ENCODE results near the gene CEBPZOS. TPM values are rescaled to one million over a fixed set of nuclear protein-coding genes. Genes with fewer than 3 reads are reported as not detected.
A peak's percentile ranks its signal among the peaks of the same experiment; 100 is the strongest.
"Not testable (repeated sequence)": the region's sequence is repeated elsewhere in the genome, so short reads cannot be mapped to it uniquely, and the experiment has no call there.

Gene CEBPZOS
- total and polyA plus RNA-seq, 7 experiments from 2014 or later, result 26.9 to 58.8 (median 40.7) TPM

DNA sequence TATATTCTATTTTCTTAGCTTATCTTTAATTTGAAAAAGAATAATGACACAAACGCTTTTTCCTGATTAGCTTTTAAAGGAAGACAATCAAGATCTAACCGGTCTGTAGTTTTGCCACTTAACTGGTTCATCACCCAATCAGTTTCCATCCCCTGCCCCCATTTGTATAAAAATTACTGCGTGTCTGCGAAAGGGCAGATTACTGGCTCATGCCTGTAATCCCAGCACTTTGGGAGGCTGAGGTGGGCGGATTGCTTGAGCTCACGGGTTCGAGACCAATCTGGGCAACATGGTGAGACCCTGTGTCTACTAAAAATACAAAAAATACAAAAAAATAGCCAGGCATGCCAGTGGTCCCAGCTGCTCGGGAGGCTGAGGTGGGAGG, 2.4 kb downstream of the CEBPZOS start:
- peaks cover 7 to 34% (median 19%) of the 10 kb centered on the region in 5 donors for H3K36me3 Mint-ChIP-seq
- Histone ChIP-seq H3K4me3 (ENCODE audit: low read length) (no peak overlapping the region), H3K27ac (ENCODE audit: low read depth, low read length) (no peak overlapping the region), H3K4me1 (ENCODE audit: control insufficient read depth in 2 of 2, insufficient read depth in 2 of 2, low read length in 2 of 2) (peaks cover 10 to 15% of the 10 kb centered on the region in 2 donors), H3K36me3 (ENCODE audit: control insufficient read depth in 2 of 3, insufficient read depth in 3 of 3, low read length in 3 of 3) (peaks cover 0 to 28% (median 2%) of the 10 kb centered on the region in 3 experiments), H3K9me3 (ENCODE audit: control insufficient read depth in 2 of 3, low read length in 3 of 3) (peaks cover 0 to 3% (median 0%) of the 10 kb centered on the region in 3 experiments), H3K27me3 (ENCODE audit: control insufficient read depth in 2 of 2, insufficient read depth in 2 of 2, low read length in 2 of 2) (no peaks in the 10 kb centered on the region)
- CTCF ChIA-PET, result no interaction called here
- intact Hi-C loops (cut with micrococcal nuclease), result no loop called here
- peak overlapping the region in 2 of 10 donors; percentile 20 to 37 for H3K4me3 Mint-ChIP-seq
- H3K4me1 Mint-ChIP-seq, result peaks cover 13 to 52% (median 34%) of the 10 kb centered on the region in 7 donors
- H3K9me3 Mint-ChIP-seq, result peaks cover 0 to 8% (median 3%) of the 10 kb centered on the region in 11 donors
- no peak for ATAC-seq
- POLR2A ChIA-PET, result interaction anchor here (2.1 to 2.8 kb wide), 3 partner anchors 17 to 42 kb away, joined by 4 to 15 read pairs (median 14); partner anchors contain the start of genes CEBPZ, EIF2AK2 and NDUFAF7
- peaks cover 0 to 3% (median 0%) of the 10 kb centered on the region in 5 donors for H3K27me3 Mint-ChIP-seq
- peak overlapping the region in 4 of 9 donors; percentile 25 to 99 (median 42) for H3K27ac Mint-ChIP-seq
- no peak for DNase-seq

DNA sequence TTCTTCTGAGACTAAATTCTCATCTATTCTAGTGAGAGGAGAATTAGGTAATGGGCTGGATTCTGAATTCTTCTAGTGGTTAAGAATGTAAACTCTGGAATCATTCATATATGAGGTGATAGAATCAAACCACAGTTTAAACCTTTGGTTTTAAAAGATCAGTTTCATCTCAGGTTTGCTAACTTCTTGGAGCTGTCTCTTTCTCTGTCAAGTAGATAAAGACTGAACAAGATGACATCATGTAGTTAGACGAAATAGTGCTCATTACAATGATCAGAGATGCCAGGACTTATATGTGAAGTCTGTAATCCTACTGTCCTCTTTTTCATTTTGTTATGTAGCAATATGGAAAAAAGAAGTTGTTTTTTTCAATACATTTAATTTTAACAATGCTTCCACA, 4.9 kb downstream of the CEBPZOS start:
- peaks cover 6 to 45% (median 7%) of the 10 kb centered on the region in 3 experiments for H3K36me3 ChIP-seq (ENCODE audit: control insufficient read depth in 2 of 3, insufficient read depth in 3 of 3, low read length in 3 of 3)

GRCh38 chr2:37201766-37202165, 5.5 kb downstream of the CEBPZOS start:
- Mint-ChIP-seq H3K9me3 (peaks cover 6 to 35% (median 12%) of the 10 kb centered on the region in 11 donors), H3K36me3 (peaks cover 12 to 65% (median 47%) of the 10 kb centered on the region in 5 donors), H3K27ac (peak overlapping the region in 8 of 9 donors; percentile 40 to 79 (median 64)), H3K4me1 (peaks cover 13 to 53% (median 46%) of the 10 kb centered on the region in 7 donors), H3K27me3 (no peaks in the 10 kb centered on the region), H3K4me3 (no peak overlapping the region)
- Histone ChIP-seq H3K27me3 (ENCODE audit: control insufficient read depth in 2 of 2, insufficient read depth in 2 of 2, low read length in 2 of 2) (no peaks in the 10 kb centered on the region), H3K27ac (ENCODE audit: low read depth, low read length) (no peak overlapping the region), H3K4me3 (ENCODE audit: low read length) (no peak overlapping the region), H3K4me1 (ENCODE audit: control insufficient read depth in 2 of 2, insufficient read depth in 2 of 2, low read length in 2 of 2) (peaks cover 10 to 15% of the 10 kb centered on the region in 2 donors), H3K9me3 (ENCODE audit: control insufficient read depth in 2 of 3, low read length in 3 of 3) (peaks cover 0 to 14% (median 0%) of the 10 kb centered on the region in 3 experiments), H3K36me3 (ENCODE audit: control insufficient read depth in 2 of 3, insufficient read depth in 3 of 3, low read length in 3 of 3) (peaks cover 6 to 46% (median 7%) of the 10 kb centered on the region in 3 experiments)
- ChIA-PET POLR2A (no interaction called here), CTCF (no interaction called here)
- intact Hi-C loops (cut with micrococcal nuclease), result no loop called here
- peak; percentile 43 for ATAC-seq
- peak in 1 of 9 donors; percentile 33 for DNase-seq

More for the DNA sequence above, 4.9 kb downstream of the CEBPZOS start:
- peaks cover 3 to 33% (median 9%) of the 10 kb centered on the region in 11 donors for H3K9me3 Mint-ChIP-seq
- DNase-seq (no peak), ATAC-seq (no peak)
- ChIA-PET POLR2A (interaction anchor here (0.6 kb wide), 1 partner anchor 114 kb away, joined by 3 read pairs; no protein-coding TSS in a partner anchor), CTCF (no interaction called here)
- no peak overlapping the region for H3K4me3 ChIP-seq (ENCODE audit: low read length)
- peaks cover 13 to 53% (median 43%) of the 10 kb centered on the region in 7 donors for H3K4me1 Mint-ChIP-seq
- H3K4me1 ChIP-seq (ENCODE audit: control insufficient read depth in 2 of 2, insufficient read depth in 2 of 2, low read length in 2 of 2), result peaks cover 10 to 15% of the 10 kb centered on the region in 2 donors
- H3K4me3 Mint-ChIP-seq, result no peak overlapping the region
- no peaks in the 10 kb centered on the region for H3K27me3 ChIP-seq (ENCODE audit: control insufficient read depth in 2 of 2, insufficient read depth in 2 of 2, low read length in 2 of 2)
- H3K27ac Mint-ChIP-seq, result peak overlapping the region in 5 of 9 donors; percentile 34 to 78 (median 69)
- peaks cover 0 to 2% (median 0%) of the 10 kb centered on the region in 5 donors for H3K27me3 Mint-ChIP-seq
- H3K9me3 ChIP-seq (ENCODE audit: control insufficient read depth in 2 of 3, low read length in 3 of 3), result peaks cover 0 to 9% (median 0%) of the 10 kb centered on the region in 3 experiments
- intact Hi-C loops (cut with micrococcal nuclease), result no loop called here
- peaks cover 13 to 59% (median 42%) of the 10 kb centered on the region in 5 donors for H3K36me3 Mint-ChIP-seq
- no peak overlapping the region for H3K27ac ChIP-seq (ENCODE audit: low read depth, low read length)

DNA sequence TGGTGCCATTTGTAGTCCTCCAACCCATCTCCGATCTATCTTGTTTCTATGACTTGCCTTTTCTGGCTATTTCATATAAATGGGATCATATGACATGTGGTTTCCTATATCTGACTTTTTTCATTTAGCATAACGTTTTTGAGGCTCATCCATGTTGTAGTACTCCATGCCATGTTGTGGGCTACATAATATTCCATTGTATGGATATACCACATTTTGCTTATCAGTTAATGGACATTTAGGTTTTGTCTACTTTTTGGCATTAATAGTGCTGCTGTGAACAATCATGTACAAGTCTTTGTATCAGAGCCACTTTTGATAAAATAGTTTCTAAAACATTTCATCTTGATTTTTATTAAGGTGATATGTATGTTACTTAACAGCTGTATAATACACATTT, 7.4 kb downstream of the CEBPZOS start:
- no peak for ATAC-seq
- peaks cover 30 to 84% (median 66%) of the 10 kb centered on the region in 5 donors for H3K36me3 Mint-ChIP-seq
- DNase-seq, result no peak
- H3K9me3 Mint-ChIP-seq, result peaks cover 11 to 54% (median 32%) of the 10 kb centered on the region in 11 donors
- Histone ChIP-seq H3K27ac (ENCODE audit: low read depth, low read length) (no peak overlapping the region), H3K9me3 (ENCODE audit: control insufficient read depth in 2 of 3, low read length in 3 of 3) (peaks cover 0 to 26% (median 0%) of the 10 kb centered on the region in 3 experiments), H3K36me3 (ENCODE audit: control insufficient read depth in 2 of 3, insufficient read depth in 3 of 3, low read length in 3 of 3) (peaks cover 10 to 61% (median 13%) of the 10 kb centered on the region in 3 experiments), H3K4me1 (ENCODE audit: control insufficient read depth in 2 of 2, insufficient read depth in 2 of 2, low read length in 2 of 2) (peaks cover 0 to 4% of the 10 kb centered on the region in 2 donors), H3K27me3 (ENCODE audit: control insufficient read depth in 2 of 2, insufficient read depth in 2 of 2, low read length in 2 of 2) (no peaks in the 10 kb centered on the region), H3K4me3 (ENCODE audit: low read length) (no peak overlapping the region)
- intact Hi-C loops (cut with micrococcal nuclease), result no loop called here
- ChIA-PET POLR2A (interaction anchor here (1.0 to 1.2 kb wide), 2 partner anchors 10 to 28 kb away, joined by 3 read pairs; partner anchors contain the start of genes CEBPZ and NDUFAF7), CTCF (no interaction called here)
- H3K27me3 Mint-ChIP-seq, result no peaks in the 10 kb centered on the region
- no peak overlapping the region for H3K27ac Mint-ChIP-seq
- H3K4me3 Mint-ChIP-seq, result no peak overlapping the region
- H3K4me1 Mint-ChIP-seq, result peaks cover 13 to 51% (median 43%) of the 10 kb centered on the region in 7 donors

GRCh38 chr2:37205071-37205661, 8.9 kb downstream of the CEBPZOS start:
- POLR2A ChIA-PET; H3K27me3 Mint-ChIP-seq; DNase-seq; ATAC-seq; H3K27me3 ChIP-seq (ENCODE audit: control insufficient read depth in 2 of 2, insufficient read depth in 2 of 2, low read length in 2 of 2); H3K4me3 ChIP-seq (ENCODE audit: low read length); H3K4me1 ChIP-seq (ENCODE audit: control insufficient read depth in 2 of 2, insufficient read depth in 2 of 2, low read length in 2 of 2); intact Hi-C loops (cut with micrococcal nuclease); CTCF ChIA-PET; H3K27ac ChIP-seq (ENCODE audit: low read depth, low read length); H3K4me3 Mint-ChIP-seq: not testable (repeated sequence)
- peaks cover 16 to 69% (median 45%) of the 10 kb centered on the region in 11 donors for H3K9me3 Mint-ChIP-seq
- H3K27ac Mint-ChIP-seq, result peak overlapping the region in 2 of 9 donors; percentile 45 to 47
- peaks cover 41 to 94% (median 81%) of the 10 kb centered on the region in 5 donors for H3K36me3 Mint-ChIP-seq
- peaks cover 8 to 39% (median 33%) of the 10 kb centered on the region in 7 donors for H3K4me1 Mint-ChIP-seq
- H3K36me3 ChIP-seq (ENCODE audit: control insufficient read depth in 2 of 3, insufficient read depth in 3 of 3, low read length in 3 of 3), result peaks cover 13 to 75% (median 24%) of the 10 kb centered on the region in 3 experiments
- H3K9me3 ChIP-seq (ENCODE audit: control insufficient read depth in 2 of 3, low read length in 3 of 3), result peaks cover 0 to 38% (median 0%) of the 10 kb centered on the region in 3 experiments

GRCh38 chr2:37205689-37206341, 9.5 kb downstream of the CEBPZOS start:
- no peak for ATAC-seq
- peaks cover 41 to 95% (median 87%) of the 10 kb centered on the region in 5 donors for H3K36me3 Mint-ChIP-seq
- H3K27ac Mint-ChIP-seq, result peak overlapping the region in 2 of 9 donors; percentile 9 to 21
- peaks cover 16 to 75% (median 49%) of the 10 kb centered on the region in 11 donors for H3K9me3 Mint-ChIP-seq
- ChIA-PET POLR2A (interaction anchor here (0.8 kb wide), 1 partner anchor 10 kb away, joined by 4 read pairs; no protein-coding TSS in a partner anchor), CTCF (no interaction called here)
- peak overlapping the region in 1 of 10 donors; percentile 30 for H3K4me3 Mint-ChIP-seq
- Histone ChIP-seq H3K27ac (ENCODE audit: low read depth, low read length) (no peak overlapping the region), H3K27me3 (ENCODE audit: control insufficient read depth in 2 of 2, insufficient read depth in 2 of 2, low read length in 2 of 2) (no peaks in the 10 kb centered on the region), H3K4me1 (ENCODE audit: control insufficient read depth in 2 of 2, insufficient read depth in 2 of 2, low read length in 2 of 2) (no peaks in the 10 kb centered on the region), H3K9me3 (ENCODE audit: control insufficient read depth in 2 of 3, low read length in 3 of 3) (peaks cover 0 to 38% (median 0%) of the 10 kb centered on the region in 3 experiments), H3K4me3 (ENCODE audit: low read length) (no peak overlapping the region), H3K36me3 (ENCODE audit: control insufficient read depth in 2 of 3, insufficient read depth in 3 of 3, low read length in 3 of 3) (peaks cover 15 to 77% (median 24%) of the 10 kb centered on the region in 3 experiments)
- no peak for DNase-seq
- H3K4me1 Mint-ChIP-seq, result peaks cover 11 to 39% (median 30%) of the 10 kb centered on the region in 7 donors
- intact Hi-C loops (cut with micrococcal nuclease), result no loop called here
- H3K27me3 Mint-ChIP-seq, result no peaks in the 10 kb centered on the region
